K562 (cell line): ENCODE results near the gene LIN7A. TPM values are rescaled to one million over a fixed set of nuclear protein-coding genes. Genes with fewer than 3 reads are reported as not detected.

Experiments
- ATAC-seq: fragments of 200-7000 bp; cut with Tn5 transposase; 3 replicates; pipeline ENCODE4 v1.9.1; 2020; ENCODE audit warnings: moderate library complexity
- BruUV-seq: library from RNA; stranded (reverse); fragments of 400-500 nt; replicated peaks from 2 replicates; lab custom pipeline; 2021; lab: Mats Ljungman, UMichigan
- CTCF ChIA-PET: fragments of 300-600 bp; formaldehyde crosslinking; extraction: SDS; loops from one replicate; lab custom pipeline; 2021; ENCODE audit warnings: low intra/inter-chr PET ratio; lab: Yijun Ruan, JAX
- POLR2A ChIA-PET: fragments of 300-600, 350-650 bp; sonication (Branson Sonifier 250); formaldehyde crosslinking; extraction: SDS; loops from one replicate; lab custom pipeline; 2021; ENCODE audit warnings: antibody characterized with exemption, inconsistent platforms; lab: Yijun Ruan, JAX
- DNase-seq, 4 experiments: peaks; one replicate each; pipeline versions ENCODE4 v3.0.0 to v3.0.0-alpha.2; 2011 to 2018; ENCODE audit warnings: low spot score in 3 of 4, mixed read lengths in 3 of 4; ENCODE audit errors: extremely low read depth in 1 of 4
- FAIRE-seq: peaks from 2 replicates; lab custom pipeline; 2011; peaks lifted over from hg19 to GRCh38; lab: Jason Lieb, UNC
- H2AFZ ChIP-seq: 2 replicates; pipeline ENCODE4 v1.6.0; 2011; ENCODE audit warnings: low read depth, low read length, control low read depth, inconsistent platforms
- H3K27ac ChIP-seq: fragments of 200-600 bp; 3 replicates; pipeline ENCODE4 v1.8.0; 2011; ENCODE audit warnings: low read depth, mild to moderate bottlenecking, control low read depth, inconsistent platforms, low read length, moderate library complexity, mixed read lengths; ENCODE audit errors: extremely low read depth
- H3K27me3 ChIP-seq, 2 experiments: fragments of 300-600 bp in 1 of 2; 2 replicates in 1 of 2; 3 replicates in 1 of 2; pipeline versions ENCODE4 v1.6.0 to v1.8.0; 2011; ENCODE audit warnings: inconsistent platforms in 2 of 2, low read length in 2 of 2, mild to moderate bottlenecking in 1 of 2, mixed read lengths in 1 of 2, moderate library complexity in 1 of 2; ENCODE audit not compliant: control insufficient read depth in 2 of 2, insufficient read depth in 2 of 2
- H3K36me3 ChIP-seq: fragments of 300-600 bp; 3 replicates; pipeline ENCODE4 v1.8.0; 2011; ENCODE audit warnings: mild to moderate bottlenecking, low read length, inconsistent platforms; ENCODE audit not compliant: control insufficient read depth, insufficient read depth
- H3K4me1 ChIP-seq, 2 experiments: fragments of 200-600 bp in 1 of 2; replicated peaks in 1 of 2; 2 replicates in 1 of 2; 3 replicates in 1 of 2; pipeline versions ENCODE4 v1.5.1 to v1.8.0; 2011; ENCODE audit warnings: inconsistent platforms in 2 of 2, low read length in 2 of 2, mild to moderate bottlenecking in 1 of 2, mixed read lengths in 1 of 2, moderate library complexity in 1 of 2; ENCODE audit not compliant: control insufficient read depth in 2 of 2, insufficient read depth in 2 of 2
- H3K4me2 ChIP-seq: 2 replicates; pipeline ENCODE4 v1.6.1; 2011; ENCODE audit warnings: low read length, control low read depth, inconsistent platforms, mixed read lengths; ENCODE audit not compliant: insufficient read depth
- H3K4me3 ChIP-seq: fragments of 200-600 bp; sonication (generic), shearing (Covaris generic); 2 replicates; pipeline ENCODE4 v1.5.1; 2016; ENCODE audit warnings: control low read depth, inconsistent platforms
- H3K79me2 ChIP-seq: fragments of 200-600 bp; 3 replicates; pipeline ENCODE4 v1.8.0; 2011; ENCODE audit warnings: low read length, inconsistent platforms; ENCODE audit not compliant: control insufficient read depth, insufficient read depth
- H3K9ac ChIP-seq, 2 experiments: 2 replicates each; pipeline versions ENCODE4 v1.6.0 to v1.6.1; 2011; ENCODE audit warnings: low read depth in 2 of 2, low read length in 2 of 2, control low read depth in 1 of 2, inconsistent platforms in 1 of 2, mild to moderate bottlenecking in 1 of 2, mixed read lengths in 1 of 2; ENCODE audit not compliant: insufficient read depth in 1 of 2
- H3K9me1 ChIP-seq: one replicate; pipeline ENCODE4 v1.6.0; 2011; ENCODE audit warnings: inconsistent platforms, mild to moderate bottlenecking, low read length, moderate library complexity; ENCODE audit not compliant: control insufficient read depth, insufficient read depth
- H3K9me3 ChIP-seq: replicated peaks from 2 replicates; pipeline ENCODE4 v1.5.1; 2011; ENCODE audit warnings: low read depth, low read length, inconsistent platforms; ENCODE audit not compliant: control insufficient read depth, insufficient read depth
- H4K20me1 ChIP-seq: replicated peaks from 2 replicates; pipeline ENCODE4 v1.6.1; 2011; ENCODE audit warnings: low read length, inconsistent platforms, mixed read lengths; ENCODE audit not compliant: control insufficient read depth, insufficient read depth
- ADNP ChIP-seq: fragments of 200-800 bp; sonication (Bioruptor generic); IDR thresholded peaks from 2 replicates; pipeline ENCODE4 v1.6.1; 2016; ENCODE audit warnings: missing genetic modification characterization, missing compliant biosample characterization
- CC2D1A ChIP-seq: fragments of 450-650 bp; IDR thresholded peaks from 2 replicates; pipeline ENCODE4 v1.6.1; 2017; ENCODE audit warnings: mild to moderate bottlenecking
- DLX4 ChIP-seq: fragments of 250-450 bp; sonication (Bioruptor Pico); IDR thresholded peaks from 2 replicates; pipeline ENCODE4 v1.6.1; 2021; ENCODE audit warnings: mild to moderate bottlenecking
- DPF2 ChIP-seq: fragments of 450-650 bp; IDR thresholded peaks from 2 replicates; pipeline ENCODE4 v1.6.1; 2016
- ILF3 ChIP-seq: fragments of 450-650 bp; IDR thresholded peaks from 2 replicates; pipeline ENCODE4 v1.6.1; 2018; ENCODE audit warnings: antibody characterized with exemption, mild to moderate bottlenecking, moderate library complexity, borderline replicate concordance
- PATZ1 ChIP-seq: fragments of 250-450 bp; sonication (Bioruptor Pico); IDR thresholded peaks from 2 replicates; pipeline ENCODE4 v1.5.0; 2020; ENCODE audit warnings: mild to moderate bottlenecking, borderline replicate concordance
- PTBP1 ChIP-seq: fragments of 200-400 bp; formaldehyde crosslinking; IDR thresholded peaks from 2 replicates; pipeline ENCODE4 v1.6.1; 2017; ENCODE audit warnings: low read depth, low read length
- RFX7 ChIP-seq: fragments of 250-450 bp; sonication (Bioruptor Pico); IDR thresholded peaks from 2 replicates; pipeline ENCODE4 v1.5.1; 2021; ENCODE audit warnings: mild to moderate bottlenecking
- SPI1 ChIP-seq: IDR thresholded peaks from 2 replicates; pipeline ENCODE4 v1.6.1; 2011; ENCODE audit warnings: low read depth, low read length, control low read depth, borderline replicate concordance
- VEZF1 ChIP-seq: fragments of 200-800 bp; sonication (Bioruptor generic); IDR thresholded peaks from 2 replicates; pipeline ENCODE4 v1.6.1; 2017; ENCODE audit warnings: missing genetic modification characterization, missing compliant biosample characterization
- ZNF444 ChIP-seq: fragments of 250-450 bp; sonication (Bioruptor Pico); IDR thresholded peaks from 2 replicates; pipeline ENCODE4 v1.4.0; 2020; ENCODE audit warnings: mild to moderate bottlenecking, moderate library complexity
- ZNF507 ChIP-seq: conservative IDR thresholded peaks from 2 replicates; pipeline ENCODE4 v1.6.1; 2017; ENCODE audit warnings: missing genetic modification characterization, missing compliant biosample characterization
- ZNF766 ChIP-seq: fragments of 200-800 bp; sonication (Bioruptor generic); conservative IDR thresholded peaks from 2 replicates; pipeline ENCODE4 v1.6.1; 2016; ENCODE audit warnings: missing genetic modification characterization, missing compliant biosample characterization
- WGBS: fragments of 100-300 bp; shearing (Covaris generic); methylation state at CpG from one replicate; pipeline ENCODE4 v1.1.6; 2016; ENCODE audit warnings: low coverage, mixed read lengths; ENCODE audit not compliant: insufficient coverage; ENCODE audit errors: missing lambda C conversion rate; 5-methylcytosine and 5-hydroxymethylcytosine counted together
- in situ Hi-C: fragments of 300-500 bp; cut with MboI; formaldehyde crosslinking; loops from 4 replicates; pipeline ENCODE4 v1.15.0; 2018; ENCODE audit warnings: inconsistent platforms, mixed read lengths
- intact Hi-C: fragments of 100-400 bp; cut with micrococcal nuclease; formaldehyde crosslinking; loops from 2 replicates; pipeline ENCODE4 v1.14.2; 2022
- polyA plus RNA-seq, 8 experiments: library from polyadenylated mRNA; depleted of rRNA in 4 of 8; stranded (reverse) in 5 of 8; unstranded in 3 of 8; fragments of >200 nt; fragmentation: Nextera tagmentation in 2 of 8; fragmentation: Illumina TruSeq in 1 of 8; extraction: Ambion mirVana in 2 of 8; extraction: Trizol in 1 of 8; gene quantifications; 2 replicates each; pipeline versions ENCODE4 v1.2.1 to v1.2.3, GENCODE V29; 2011 to 2014; ENCODE audit warnings: inconsistent platforms in 1 of 8, missing spikeins in 1 of 8
- total RNA-seq, 7 experiments: library from RNA; depleted of rRNA in 6 of 7; stranded (reverse); fragments of >200 nt in 6 of 7; fragmentation: Illumina TruSeq in 2 of 7; extraction: Trizol in 2 of 7; gene quantifications; 2 replicates each; pipeline versions ENCODE4 v1.2.1 to v1.2.3, GENCODE V29; 2011 to 2021; ENCODE audit warnings: low replicate concordance in 1 of 7

The LIN7A gene
- total and polyA plus RNA-seq, 9 of the 15 experiments (the other 6 are each of a cell fraction or from before 2014, with no cell fraction given) = not detected

GRCh38 chr12:80825506-80825905, 112.2 kb downstream of the LIN7A start:
- Histone ChIP-seq H3K27me3 (no peaks in the 10 kb centered on the region), H3K4me2 (no peak overlapping the region), H3K27ac (no peak overlapping the region), H3K9me1 (no peaks in the 10 kb centered on the region), H3K9me3 (no peaks in the 10 kb centered on the region), H3K79me2 (no peaks in the 10 kb centered on the region), H3K4me1 (no peaks in the 10 kb centered on the region), H3K9ac (no peak overlapping the region), H4K20me1 (no peaks in the 10 kb centered on the region), H3K4me3 (no peak overlapping the region), H3K36me3 (no peaks in the 10 kb centered on the region), H2AFZ (no peak overlapping the region)
- 0% methylated on average over 2 of the region's 2 CpGs for WGBS
- intact Hi-C loops = no loop called here
- in situ Hi-C loops = no loop called here
- no peak for ATAC-seq
- POLR2A ChIA-PET = no interaction called here
- DNase-seq = no peak
- no peak for FAIRE-seq
- CTCF ChIA-PET = no interaction called here
- TF ChIP-seq ADNP (tag) = no peak
- no peak for TF ChIP-seq CC2D1A
- no peak for TF ChIP-seq VEZF1
- no peak for TF ChIP-seq PTBP1
- no peak for TF ChIP-seq ZNF766 (CRISPR knock-in tag)
- no TSS peak for BruUV-seq

GRCh38 chr12:80823393-80823792, 114.3 kb downstream of the LIN7A start:
- Histone ChIP-seq H3K9me1 (no peaks in the 10 kb centered on the region), H3K36me3 (no peaks in the 10 kb centered on the region), H3K4me3 (no peak overlapping the region), H3K9ac (no peak overlapping the region), H4K20me1 (no peaks in the 10 kb centered on the region), H3K27ac (no peak overlapping the region), H2AFZ (no peak overlapping the region), H3K79me2 (no peaks in the 10 kb centered on the region), H3K4me1 (no peaks in the 10 kb centered on the region), H3K4me2 (no peak overlapping the region), H3K9me3 (no peaks in the 10 kb centered on the region), H3K27me3 (no peaks in the 10 kb centered on the region)
- ChIA-PET POLR2A (no interaction called here), CTCF (no interaction called here)
- 3% methylated on average over 3 of the region's 3 CpGs for WGBS
- intact Hi-C loops = no loop called here
- ATAC-seq (no peak), DNase-seq (no peak), FAIRE-seq (no peak)
- in situ Hi-C loops = no loop called here
- no TSS peak for BruUV-seq
- TF ChIP-seq DLX4 = no peak
- TF ChIP-seq PATZ1 (CRISPR knock-in tag) = no peak
- no peak for TF ChIP-seq ZNF507 (tag)
- TF ChIP-seq ZNF444 (CRISPR knock-in tag) = no peak
- no peak for TF ChIP-seq DPF2
- TF ChIP-seq ILF3 = no peak
- no peak for TF ChIP-seq RFX7 (CRISPR knock-in tag)
- no peak for TF ChIP-seq SPI1
